ENCODE measurements around the gene SMYD4. TPM values are rescaled to one million over a fixed set of nuclear protein-coding genes. Genes with fewer than 3 reads are reported as not detected.

The SMYD4 gene
- total RNA-seq, 4 donors from 2014 or later: 15.1 to 18.1 (median 16.7) TPM

DNA sequence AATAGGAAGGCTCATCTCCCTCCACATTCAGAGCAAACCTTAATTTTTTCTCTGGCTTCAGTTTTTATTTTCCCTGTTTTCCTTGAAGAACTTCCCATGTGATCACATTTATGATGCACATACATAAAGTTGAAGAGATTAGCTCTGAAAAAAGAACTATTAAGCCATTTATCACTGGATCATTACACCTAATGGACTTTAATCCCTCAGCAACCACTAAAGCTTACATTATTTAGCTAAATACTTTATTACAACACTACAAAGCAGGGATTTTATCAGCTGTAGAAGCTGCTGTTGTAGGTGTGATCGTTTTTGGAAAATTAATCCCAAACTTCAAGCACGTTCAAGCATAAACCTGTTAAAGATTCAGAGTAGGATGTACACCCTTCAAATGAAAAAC lies 21.1 kb downstream of the SMYD4 start:
- in situ Hi-C loops (cut with MboI; ENCODE audit: low sequenced_read_pairs in 4 of 4): no loop called here
- ATAC-seq (no peak), DNase-seq (no peak)
- Histone ChIP-seq H3K4me3 (no peak overlapping the region), H3K27ac (no peak overlapping the region), H3K27me3 (no peaks in the 10 kb centered on the region), H3K36me3 (peaks cover 0 to 28% of the 10 kb centered on the region in 2 donors), H3K4me1 (no peaks in the 10 kb centered on the region), H3K9me3 (no peaks in the 10 kb centered on the region)
- intact Hi-C loops (cut with DNase I; ENCODE audit: low total_unique reads): no loop called here
- TF ChIP-seq, protein P1, sequence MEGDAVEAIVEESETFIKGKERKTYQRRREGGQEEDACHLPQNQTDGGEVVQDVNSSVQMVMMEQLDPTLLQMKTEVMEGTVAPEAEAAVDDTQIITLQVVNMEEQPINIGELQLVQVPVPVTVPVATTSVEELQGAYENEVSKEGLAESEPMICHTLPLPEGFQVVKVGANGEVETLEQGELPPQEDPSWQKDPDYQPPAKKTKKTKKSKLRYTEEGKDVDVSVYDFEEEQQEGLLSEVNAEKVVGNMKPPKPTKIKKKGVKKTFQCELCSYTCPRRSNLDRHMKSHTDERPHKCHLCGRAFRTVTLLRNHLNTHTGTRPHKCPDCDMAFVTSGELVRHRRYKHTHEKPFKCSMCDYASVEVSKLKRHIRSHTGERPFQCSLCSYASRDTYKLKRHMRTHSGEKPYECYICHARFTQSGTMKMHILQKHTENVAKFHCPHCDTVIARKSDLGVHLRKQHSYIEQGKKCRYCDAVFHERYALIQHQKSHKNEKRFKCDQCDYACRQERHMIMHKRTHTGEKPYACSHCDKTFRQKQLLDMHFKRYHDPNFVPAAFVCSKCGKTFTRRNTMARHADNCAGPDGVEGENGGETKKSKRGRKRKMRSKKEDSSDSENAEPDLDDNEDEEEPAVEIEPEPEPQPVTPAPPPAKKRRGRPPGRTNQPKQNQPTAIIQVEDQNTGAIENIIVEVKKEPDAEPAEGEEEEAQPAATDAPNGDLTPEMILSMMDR (IDR thresholded peaks at IDR 0.05 in 4 of 5, conservative IDR thresholded peaks at IDR 0.05 in 1 of 5): no peak
- TF ChIP-seq POLR2A (IDR thresholded peaks at IDR 0.05): no peak

DNA sequence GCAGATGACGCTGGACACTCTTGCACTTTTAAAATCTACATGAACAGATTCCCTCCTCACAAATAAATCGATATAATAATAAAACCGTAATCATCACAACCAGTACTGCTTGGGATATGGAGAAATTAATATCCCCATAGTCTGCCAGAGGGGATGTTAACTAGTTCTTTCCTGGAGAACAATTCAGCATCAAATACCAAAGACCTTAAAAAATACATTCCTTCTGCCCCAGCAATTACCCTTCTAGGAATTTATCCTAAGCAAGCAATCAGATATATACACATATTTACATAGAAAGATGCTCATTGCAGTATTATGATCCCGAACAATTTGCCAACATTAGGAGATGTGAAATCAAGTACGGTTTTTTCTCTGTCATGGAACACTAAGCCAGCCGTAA lies 21.8 kb downstream of the SMYD4 start:
- no peak for DNase-seq
- H3K9me3 ChIP-seq: no peaks in the 10 kb centered on the region
- intact Hi-C loops (cut with DNase I; ENCODE audit: low total_unique reads): no loop called here
- in situ Hi-C loops (cut with MboI; ENCODE audit: low sequenced_read_pairs in 4 of 4): no loop called here
- peaks cover 0 to 28% of the 10 kb centered on the region in 2 donors for H3K36me3 ChIP-seq
- peaks cover 0 to 3% of the 10 kb centered on the region in 2 donors for H3K4me1 ChIP-seq
- no peaks in the 10 kb centered on the region for H3K27me3 ChIP-seq
- no peak overlapping the region for H3K27ac ChIP-seq
- no peak for ATAC-seq
- TF ChIP-seq POLR2A (IDR thresholded peaks at IDR 0.05): no peak
- TF ChIP-seq, protein P1 (IDR thresholded peaks at IDR 0.05 in 4 of 5, conservative IDR thresholded peaks at IDR 0.05 in 1 of 5): no peak
- H3K4me3 ChIP-seq: no peak overlapping the region

DNA sequence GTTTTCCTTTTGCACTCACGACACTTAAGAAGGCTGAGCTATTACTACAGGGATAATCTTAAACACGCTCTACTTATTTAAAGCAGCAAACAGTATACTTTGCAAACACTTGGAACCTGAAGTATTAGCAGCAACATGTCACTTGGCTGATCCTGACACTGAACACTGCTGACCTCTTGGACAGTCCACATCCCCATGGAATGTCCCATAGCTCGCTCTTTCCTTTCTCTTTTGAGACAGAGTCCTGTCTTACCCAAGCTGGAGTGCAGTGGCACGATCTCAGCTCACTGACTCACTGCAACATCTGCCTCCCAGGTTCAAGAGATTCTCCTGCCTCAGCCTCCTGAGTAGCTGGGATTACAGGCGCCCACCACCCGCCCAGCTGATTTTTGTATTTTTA lies 26.4 kb downstream of the SMYD4 start:
- intact Hi-C loops (cut with DNase I; ENCODE audit: low total_unique reads): no loop called here
- no peak overlapping the region for H3K4me3 ChIP-seq
- H3K9me3 ChIP-seq: no peaks in the 10 kb centered on the region
- peak; percentile 65 to 67 for ATAC-seq
- TF ChIP-seq, protein P1 (IDR thresholded peaks at IDR 0.05 in 4 of 5, conservative IDR thresholded peaks at IDR 0.05 in 1 of 5): no peak
- TF ChIP-seq POLR2A (IDR thresholded peaks at IDR 0.05): peak in 1 of 2 donors; percentile 19
- peaks cover 16 to 17% of the 10 kb centered on the region in 2 donors for H3K4me1 ChIP-seq
- peaks cover 0 to 20% of the 10 kb centered on the region in 2 donors for H3K36me3 ChIP-seq
- peak in 1 of 2 donors; percentile 55 for DNase-seq
- H3K27me3 ChIP-seq: no peaks in the 10 kb centered on the region
- in situ Hi-C loops (cut with MboI; ENCODE audit: low sequenced_read_pairs in 4 of 4): no loop called here
- H3K27ac ChIP-seq: peak overlapping the region; percentile 90 to 97 (median 96)

DNA sequence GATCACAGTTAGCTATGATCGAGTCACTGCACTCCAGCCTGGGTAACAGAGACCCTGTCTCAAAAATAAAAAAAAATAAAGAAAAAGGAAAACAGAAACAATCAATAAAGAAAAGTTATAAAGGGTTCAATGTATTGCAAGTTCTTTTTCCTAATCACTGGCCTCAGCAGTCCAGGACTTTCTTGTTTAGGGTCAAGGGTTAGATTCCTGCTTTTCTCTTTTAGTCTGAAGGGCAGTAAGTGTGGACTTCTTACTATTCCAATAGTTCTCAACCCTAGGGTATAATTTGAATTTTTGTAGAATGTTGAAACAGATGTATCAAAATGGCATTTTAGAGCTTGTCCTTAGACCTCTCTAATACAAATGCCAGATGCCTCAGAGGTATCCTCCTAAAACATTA lies 27.3 kb downstream of the SMYD4 start:
- ATAC-seq (no peak), DNase-seq (no peak)
- no peaks in the 10 kb centered on the region for H3K27me3 ChIP-seq
- TF ChIP-seq POLR2A (IDR thresholded peaks at IDR 0.05): no peak
- TF ChIP-seq, protein P1 (IDR thresholded peaks at IDR 0.05 in 4 of 5, conservative IDR thresholded peaks at IDR 0.05 in 1 of 5): no peak
- H3K36me3 ChIP-seq: peaks cover 0 to 20% of the 10 kb centered on the region in 2 donors
- peak overlapping the region; percentile 90 to 97 (median 96) for H3K27ac ChIP-seq
- in situ Hi-C loops (cut with MboI; ENCODE audit: low sequenced_read_pairs in 4 of 4) (no loop called here), intact Hi-C loops (cut with DNase I; ENCODE audit: low total_unique reads) (no loop called here)
- no peak overlapping the region for H3K4me3 ChIP-seq
- H3K4me1 ChIP-seq: peaks cover 23 to 24% of the 10 kb centered on the region in 2 donors
- H3K9me3 ChIP-seq: no peaks in the 10 kb centered on the region

DNA sequence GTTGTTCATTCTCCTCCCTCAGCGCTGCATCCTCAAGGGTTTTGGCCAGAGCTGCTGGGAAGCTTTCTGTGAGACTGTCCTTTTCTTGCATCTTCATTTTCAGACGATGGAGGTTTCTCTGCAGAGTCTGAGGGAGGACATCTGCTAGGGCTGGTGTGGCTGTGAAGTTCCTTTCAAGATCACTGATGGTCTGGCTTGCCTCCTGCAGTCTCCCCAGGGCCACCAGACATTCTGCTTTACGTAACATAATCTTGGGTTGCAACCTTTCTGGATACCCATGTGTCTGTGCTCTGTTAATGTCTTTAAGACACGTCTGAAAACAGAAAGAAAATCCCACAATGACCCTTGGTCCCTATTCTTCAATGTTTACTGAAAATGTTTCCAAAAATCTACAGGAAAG lies 29.0 kb downstream of the SMYD4 start:
- H3K27me3 ChIP-seq: no peaks in the 10 kb centered on the region
- in situ Hi-C loops (cut with MboI; ENCODE audit: low sequenced_read_pairs in 4 of 4): no loop called here
- ATAC-seq (no peak), DNase-seq (no peak)
- peak overlapping the region; percentile 90 to 97 (median 96) for H3K27ac ChIP-seq
- no peaks in the 10 kb centered on the region for H3K9me3 ChIP-seq
- no peak for TF ChIP-seq POLR2A (IDR thresholded peaks at IDR 0.05)
- TF ChIP-seq, protein P1 (IDR thresholded peaks at IDR 0.05 in 4 of 5, conservative IDR thresholded peaks at IDR 0.05 in 1 of 5): no peak
- H3K4me3 ChIP-seq: no peak overlapping the region
- intact Hi-C loops (cut with DNase I; ENCODE audit: low total_unique reads): no loop called here
- H3K36me3 ChIP-seq: peaks cover 0 to 13% of the 10 kb centered on the region in 2 donors
- peaks cover 39 to 41% of the 10 kb centered on the region in 2 donors for H3K4me1 ChIP-seq
